Measurements from ENCODE around the gene ASB18. TPM values are rescaled to one million over a fixed set of nuclear protein-coding genes. Genes with fewer than 3 reads are reported as not detected.

The ASB18 gene
- total and polyA plus RNA-seq, 2 of the 8 experiments (the other 6 are each of a cell fraction or from before 2014, with no cell fraction given), result not detected

DNA sequence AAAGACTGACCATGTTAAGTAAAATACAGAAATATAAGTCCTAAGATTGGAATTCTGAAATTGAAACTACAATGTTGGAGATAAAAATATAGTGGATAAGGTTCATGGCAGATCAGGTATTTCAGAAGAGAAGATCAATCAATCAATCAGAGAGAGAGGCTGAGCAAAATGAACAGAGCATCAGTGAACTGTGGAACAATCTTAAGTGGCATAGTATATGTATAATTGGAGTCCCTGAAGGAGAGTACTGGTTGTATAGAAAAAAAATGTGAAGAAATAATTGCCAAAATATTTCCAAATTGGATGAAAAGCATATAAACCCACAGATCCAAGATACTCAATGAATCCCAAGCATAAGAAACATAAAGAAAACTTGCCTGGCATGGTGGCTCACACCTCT lies 35.0 kb downstream of the ASB18 start:
- Histone ChIP-seq H2BK15ac (ENCODE audit: low read length) (no peak overlapping the region), H4K20me1 (replicated peaks in 1 of 2; ENCODE audit: control insufficient read depth in 1 of 2, insufficient read depth in 2 of 2, low read length in 2 of 2) (no peaks in the 10 kb centered on the region), H3K4me2 (ENCODE audit: insufficient read depth in 1 of 2, low read depth in 2 of 2, low read length in 2 of 2) (no peak overlapping the region), H2AK5ac (ENCODE audit: low read depth, low read length) (no peak overlapping the region), H3K9me3 (ENCODE audit: insufficient read depth in 2 of 2, low read depth in 1 of 2, low read length in 1 of 2) (peaks cover 4 to 21% of the 10 kb centered on the region in 2 experiments), H2AFZ (ENCODE audit: low read length) (no peak overlapping the region), H3K56ac (replicated peaks; ENCODE audit: insufficient read length, low read depth, low read length) (no peak overlapping the region), H2BK120ac (replicated peaks; ENCODE audit: low read depth, low read length) (no peak overlapping the region), H3K4me3 (ENCODE audit: extremely low read depth in 1 of 4, insufficient read depth in 2 of 4, low read depth in 3 of 4, low read length in 4 of 4) (no peak overlapping the region), H2BK20ac (ENCODE audit: low read length) (no peak overlapping the region), H3K14ac (ENCODE audit: insufficient read length) (no peak overlapping the region), H3K4me1 (replicated peaks in 1 of 4; ENCODE audit: control insufficient read depth in 3 of 4, insufficient read depth in 4 of 4, low read length in 3 of 4) (no peaks in the 10 kb centered on the region), H3K36me3 (ENCODE audit: control insufficient read depth in 2 of 4, insufficient read depth in 4 of 4, low read length in 3 of 4) (no peaks in the 10 kb centered on the region; a peak in 1 of 8 replicates), H3K27ac (ENCODE audit: low read depth, low read length) (no peak overlapping the region), H3K4ac (replicated peaks; ENCODE audit: insufficient read length, low read depth, low read length) (no peak overlapping the region), H3K27me3 (replicated peaks in 1 of 4; ENCODE audit: control insufficient read depth in 3 of 4, extremely low read depth in 1 of 4, insufficient read depth in 3 of 4, low read length in 3 of 4) (peaks cover 0 to 2% (median under 1%) of the 10 kb centered on the region in 4 experiments; a peak in 2 of 7 replicates), H3K9ac (replicated peaks in 1 of 4; ENCODE audit: extremely low read depth in 1 of 4, low read depth in 3 of 4, low read length in 3 of 4) (no peak overlapping the region), H3K23ac (ENCODE audit: insufficient read length) (no peak overlapping the region), H2BK5ac (ENCODE audit: low read depth, low read length) (no peak overlapping the region), H4K8ac (ENCODE audit: extremely low read depth, insufficient read depth, low read length) (no peak overlapping the region), H2BK12ac (ENCODE audit: low read depth, low read length) (no peak overlapping the region), H4K91ac (replicated peaks; ENCODE audit: insufficient read length, low read length) (no peak overlapping the region), H3K79me2 (ENCODE audit: control insufficient read depth in 1 of 2, insufficient read depth in 2 of 2, low read length in 2 of 2) (no peaks in the 10 kb centered on the region), H3K18ac (ENCODE audit: extremely low read depth, low read length) (no peak overlapping the region), H4K5ac (ENCODE audit: insufficient read length, low read depth, low read length) (no peak overlapping the region), H3K79me1 (ENCODE audit: low read depth, low read length) (no peaks in the 10 kb centered on the region), H3K23me2 (ENCODE audit: low read depth, low read length) (no peaks in the 10 kb centered on the region)
- DNase-seq (ENCODE audit: low read depth in 1 of 2, low spot score in 2 of 2) (no peak), FAIRE-seq (no peak)
- POLR2A ChIA-PET (ENCODE audit: partially characterized antibody), result interaction anchor here (0.9 kb wide), 1 partner anchor 12 kb away, joined by 3 read pairs; no protein-coding TSS in a partner anchor
- CTCF ChIA-PET (ENCODE audit: partially characterized antibody), result no interaction called here
- TF ChIP-seq SP1 (IDR thresholded peaks at IDR 0.05; ENCODE audit: low read depth, low read length) (no peak), EGR1 (IDR thresholded peaks at IDR 0.05; ENCODE audit: borderline replicate concordance, low read depth, low read length) (no peak), RNF2 (IDR thresholded peaks at IDR 0.05; ENCODE audit: borderline replicate concordance, low read depth, low read length, missing control alignments, poor library complexity, severe bottlenecking) (no peak), SIRT6 (IDR thresholded peaks at IDR 0.05; ENCODE audit: low read length) (no peak)

Measured in H1 (cell line).